Measurements from ENCODE around the gene SLC7A9.

SLC7A9 gene

DNA sequence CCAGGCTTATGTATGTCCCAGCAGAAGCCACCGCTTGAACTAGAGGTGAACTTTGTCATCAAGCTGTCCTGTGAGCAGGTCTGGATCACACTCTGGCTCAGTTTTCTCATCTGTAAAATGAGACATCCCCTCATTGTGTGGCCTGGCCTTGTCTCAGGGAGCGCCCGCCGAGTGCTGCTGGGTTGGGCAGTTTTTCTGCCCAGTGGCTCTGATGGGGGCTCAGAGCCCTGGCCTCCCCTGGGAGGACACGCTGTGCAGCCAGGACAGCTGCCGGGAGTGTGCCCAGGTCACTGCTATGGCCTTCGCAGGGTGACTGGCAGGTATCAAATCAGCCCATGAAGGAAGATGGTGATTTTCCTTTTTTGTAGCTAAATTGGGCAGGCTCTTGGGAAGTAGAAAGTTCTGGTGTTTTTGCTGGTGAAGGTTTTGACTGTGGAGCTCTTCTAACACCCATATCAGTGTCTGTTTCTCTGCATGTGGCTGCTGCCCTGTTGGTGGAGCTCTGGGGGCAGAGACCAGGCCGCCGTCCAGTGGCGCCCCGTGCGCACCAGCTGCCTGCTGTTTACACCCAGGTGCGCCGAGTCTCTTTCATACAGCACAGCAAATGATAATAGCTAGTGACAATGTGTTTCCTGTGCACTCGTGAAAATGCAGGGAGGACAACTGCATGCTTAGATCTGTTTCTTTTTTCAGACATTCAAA, 40.8 kb downstream of the SLC7A9 start:
- no peak for DNase-seq (ENCODE audit: low read depth)

DNA sequence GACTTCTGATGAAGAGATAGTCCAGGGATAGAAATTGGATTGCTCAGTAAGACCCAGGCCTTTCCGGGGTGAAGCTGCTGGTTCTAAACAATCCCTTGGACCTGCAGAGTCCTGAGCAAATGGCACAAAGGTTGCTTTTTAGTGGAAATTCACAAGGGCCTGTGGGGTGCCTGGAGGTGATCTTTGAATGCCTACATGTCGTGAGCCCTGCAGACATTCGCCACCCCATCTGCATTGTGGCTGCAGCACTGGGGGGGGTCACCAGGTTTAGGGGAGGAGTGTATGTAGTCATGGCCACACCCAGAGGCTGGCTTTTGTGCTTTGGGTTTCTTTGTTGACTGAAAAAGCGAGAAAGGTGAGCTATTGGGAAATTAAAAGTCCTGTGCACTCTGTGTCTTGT, 41.4 kb downstream of the SLC7A9 start:
- no peak for DNase-seq (ENCODE audit: low read depth)

DNA sequence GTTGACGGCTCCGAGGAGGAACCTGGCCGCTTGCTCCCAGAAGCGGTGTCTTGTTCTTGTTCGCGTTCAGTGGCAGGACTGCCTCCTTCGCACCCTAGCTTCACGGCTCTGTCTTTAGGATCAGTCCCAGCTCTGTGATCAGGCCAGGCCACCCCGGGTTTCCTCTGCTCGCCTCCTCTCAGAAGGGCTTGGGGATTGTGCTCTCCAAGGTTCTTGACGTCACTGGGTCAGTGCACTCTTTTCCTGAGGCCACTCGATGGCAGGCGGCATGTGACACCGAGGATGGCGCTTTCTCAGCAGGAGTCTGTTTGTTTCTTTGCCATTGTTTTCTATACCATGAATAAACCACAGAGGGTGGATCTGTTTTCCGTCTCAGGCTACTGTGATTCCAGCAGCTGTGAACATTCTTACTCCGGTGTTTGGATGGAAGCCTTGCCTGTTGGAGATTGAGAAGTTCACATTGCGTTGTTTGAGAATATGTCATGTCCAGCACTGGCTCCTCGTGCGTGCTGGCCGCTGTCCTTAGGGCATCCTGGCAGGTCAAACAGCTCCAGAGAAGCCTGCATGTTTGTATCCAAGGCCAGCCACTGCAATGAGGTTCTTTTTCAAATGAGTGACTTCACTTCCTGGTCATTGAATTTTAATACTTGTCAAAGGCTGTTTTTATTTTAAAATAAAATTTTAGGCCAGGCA, 44.5 kb downstream of the SLC7A9 start:
- no peak for DNase-seq (ENCODE audit: low read depth)

DNA sequence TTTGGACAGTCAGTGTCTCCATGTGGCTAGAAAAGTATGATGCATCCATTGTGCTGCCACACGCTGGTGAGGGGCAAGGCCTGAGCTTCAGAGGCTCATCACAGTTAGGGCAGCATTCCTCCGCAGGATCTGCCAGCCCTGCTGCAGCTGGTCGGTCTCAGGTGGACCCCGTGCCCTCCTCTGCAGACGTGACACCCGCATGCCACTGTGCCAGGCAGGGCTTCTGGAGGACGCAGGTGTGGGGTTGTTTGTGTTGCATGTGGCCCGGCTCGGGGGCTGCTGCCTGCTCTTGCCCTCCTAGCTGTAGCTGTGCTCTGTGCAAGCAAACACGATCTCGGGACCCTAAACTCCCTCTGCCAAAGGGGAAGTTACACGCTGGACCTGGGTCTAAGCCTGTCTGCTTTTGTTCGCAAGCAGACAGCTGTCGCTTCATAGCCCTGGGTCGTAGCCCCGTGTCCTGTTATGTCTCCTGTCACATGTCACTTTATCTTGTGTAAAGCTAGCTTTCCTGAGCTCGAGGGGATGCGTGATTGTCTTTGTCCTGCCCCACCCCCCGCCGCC, 45.3 kb downstream of the SLC7A9 start:
- no peak for DNase-seq (ENCODE audit: low read depth)

DNA sequence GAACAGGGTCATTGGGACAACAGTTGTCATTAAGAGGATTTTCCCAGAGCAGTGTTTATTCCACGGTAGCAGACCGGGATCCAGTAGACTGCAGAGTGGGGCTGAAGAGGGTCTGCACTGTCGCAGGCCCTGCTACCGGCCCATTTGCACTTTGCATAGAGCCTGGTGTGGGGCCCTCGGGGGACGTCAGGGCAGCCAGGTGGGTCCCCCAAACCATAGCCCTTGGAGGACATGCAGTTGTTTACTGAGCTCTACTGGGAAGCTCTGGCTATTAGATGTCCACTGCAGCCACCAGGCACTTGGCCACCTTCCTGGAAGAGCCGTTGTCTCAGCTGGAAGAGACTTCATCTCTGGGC, 45.8 kb downstream of the SLC7A9 start:
- DNase-seq (ENCODE audit: low read depth) = no peak

DNA sequence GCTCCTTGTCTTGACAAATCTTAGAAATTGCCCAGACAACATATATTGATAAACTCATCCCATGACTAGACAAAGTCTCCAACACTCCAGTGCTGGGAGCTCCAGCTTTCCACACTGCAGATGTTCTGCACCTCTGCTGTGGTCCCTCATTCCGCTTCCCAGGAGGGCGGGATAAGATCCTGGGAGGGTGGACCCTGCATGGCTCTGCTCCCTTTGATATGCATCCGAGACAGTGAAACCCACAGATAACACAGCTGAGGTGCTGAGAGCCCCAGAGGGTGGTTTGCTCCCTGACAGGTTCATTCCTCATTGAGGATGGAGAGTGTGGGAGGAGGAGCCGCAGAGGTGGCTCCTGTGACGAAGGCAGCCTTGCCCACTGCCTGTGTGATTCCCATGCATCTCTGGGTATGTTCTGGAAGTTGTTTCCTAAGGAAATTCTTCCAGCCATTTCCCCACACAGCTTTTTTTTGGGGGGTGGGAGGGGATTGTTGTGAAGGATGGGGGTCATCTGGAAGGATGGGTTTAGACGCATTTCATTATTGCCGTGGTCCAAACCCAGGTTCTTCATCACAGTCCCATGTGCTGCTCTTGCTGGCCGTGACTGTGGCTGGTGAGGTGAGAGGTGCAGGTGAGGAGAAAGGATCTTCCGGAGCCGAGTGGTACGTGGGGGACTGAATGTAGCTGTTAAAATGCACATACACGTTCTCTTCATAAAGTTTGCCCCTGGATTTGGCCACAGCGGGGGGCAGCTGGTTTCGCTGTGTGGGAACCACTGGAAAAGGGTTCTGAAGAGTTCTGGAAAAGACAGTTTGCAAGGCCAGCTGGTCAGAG, 46.4 kb downstream of the SLC7A9 start:
- no peak for DNase-seq (ENCODE audit: low read depth)

DNA sequence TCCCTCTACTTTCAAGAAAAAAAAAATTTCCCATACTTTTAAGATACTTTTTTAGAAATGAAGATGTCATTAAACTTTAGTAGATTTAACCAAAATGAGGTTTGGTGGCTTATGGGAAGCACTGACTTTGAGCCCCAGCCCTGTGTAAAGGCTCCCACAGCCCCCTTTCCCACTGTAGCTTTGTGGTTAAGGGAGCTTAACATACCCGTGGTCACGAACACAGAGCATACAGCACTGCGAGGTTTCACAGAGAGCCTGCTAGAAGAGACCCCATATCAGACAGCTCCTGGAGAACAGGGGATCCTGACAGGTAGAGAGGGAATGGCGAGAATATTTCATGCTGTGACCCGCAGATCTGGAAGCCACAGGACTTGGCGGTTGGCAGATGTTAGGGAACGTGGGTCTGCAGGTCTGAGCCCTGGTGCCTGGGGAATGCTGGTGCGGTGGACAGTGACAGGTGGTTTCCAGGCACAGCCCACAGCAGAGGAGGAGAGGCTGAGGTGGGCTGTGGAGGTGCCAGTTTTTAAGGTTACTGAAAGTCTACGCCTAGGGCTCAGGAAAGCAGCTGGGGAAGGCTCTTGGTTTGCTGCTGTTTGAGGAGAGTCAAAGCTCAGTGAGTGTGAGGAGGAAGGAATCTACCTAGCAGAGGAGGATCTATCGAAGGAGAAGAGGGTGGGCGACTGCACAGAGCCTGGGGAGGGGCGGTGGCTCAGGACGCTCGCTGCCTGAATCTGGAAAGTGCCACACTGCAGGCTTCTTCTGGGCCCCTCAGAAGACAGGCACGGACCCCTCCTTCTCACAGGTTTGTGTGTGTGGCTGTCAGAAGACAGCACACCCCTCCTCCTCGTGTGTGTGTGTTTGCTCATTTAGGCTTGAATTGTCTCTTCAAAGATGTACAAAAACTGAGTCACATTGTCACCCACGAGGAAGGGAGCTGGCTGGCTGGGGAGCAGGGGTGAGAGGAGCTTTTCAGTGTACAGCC, 49.9 kb downstream of the SLC7A9 start:
- DNase-seq (ENCODE audit: low read depth) = no peak

DNA sequence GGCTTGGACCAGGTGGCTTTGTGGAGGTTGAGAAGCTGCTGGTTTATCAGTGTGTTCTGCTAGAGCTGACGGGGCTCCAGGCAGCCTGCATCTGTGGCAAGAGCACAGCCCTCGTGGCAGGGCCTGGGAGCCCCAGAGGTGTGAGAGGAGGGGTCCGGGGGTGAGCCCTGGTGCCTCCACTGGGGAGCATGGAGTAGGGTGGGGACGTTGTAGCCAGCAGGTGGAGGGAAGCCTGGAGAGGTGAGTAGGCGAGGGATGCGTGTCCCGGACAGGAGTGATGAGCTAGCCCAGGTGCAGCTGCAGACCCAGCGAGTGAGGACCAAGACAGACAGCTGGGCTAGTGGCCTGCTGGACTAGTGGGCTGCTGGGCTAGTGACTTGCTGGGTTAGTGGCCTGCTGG, 51.0 kb downstream of the SLC7A9 start:
- no peak for DNase-seq (ENCODE audit: low read depth)

DNA sequence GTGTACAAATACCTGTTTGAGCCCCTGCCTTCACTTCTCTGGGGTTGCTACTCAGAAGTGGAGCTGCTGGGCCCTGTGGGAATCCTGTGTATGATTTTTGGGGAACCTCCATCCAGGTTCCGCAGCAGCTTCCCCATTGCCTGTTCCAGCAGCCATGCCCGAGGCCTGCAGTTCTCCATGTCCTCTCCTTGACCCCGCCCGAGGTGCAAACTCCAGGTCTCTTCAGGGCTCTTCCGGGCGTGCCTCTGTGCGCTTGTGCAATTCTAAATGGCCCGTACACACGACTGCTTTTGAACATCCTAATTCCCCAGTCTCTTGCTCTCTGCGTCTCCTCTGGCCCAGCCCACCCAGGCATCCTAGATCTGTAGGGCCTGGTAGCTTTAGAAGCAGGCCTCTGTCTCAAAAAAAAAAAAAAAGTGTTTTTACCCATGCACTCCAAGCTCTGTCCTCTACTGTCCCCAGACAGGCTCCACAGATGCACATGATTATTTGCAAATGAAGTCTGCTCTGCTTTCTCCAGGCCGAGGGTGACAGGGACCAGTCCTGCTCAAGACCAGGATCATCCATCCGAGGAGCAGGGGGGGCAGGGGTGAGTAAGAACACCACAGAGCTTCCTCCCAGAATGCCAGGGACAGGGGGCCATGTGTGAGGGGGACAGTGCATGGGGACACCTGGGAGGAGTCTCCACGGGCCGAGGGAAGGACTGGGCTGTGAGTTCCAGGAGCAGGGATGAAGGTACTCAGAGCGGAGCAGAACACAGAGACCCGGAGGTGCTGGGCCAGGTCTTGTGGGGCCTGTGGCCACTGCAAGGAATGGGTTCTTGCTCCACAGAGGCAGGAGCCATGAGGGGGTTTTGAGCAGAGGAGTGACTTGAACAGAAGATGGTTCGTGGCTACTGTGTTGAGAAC, 51.7 kb downstream of the SLC7A9 start:
- DNase-seq (ENCODE audit: low read depth) = no peak

DNA sequence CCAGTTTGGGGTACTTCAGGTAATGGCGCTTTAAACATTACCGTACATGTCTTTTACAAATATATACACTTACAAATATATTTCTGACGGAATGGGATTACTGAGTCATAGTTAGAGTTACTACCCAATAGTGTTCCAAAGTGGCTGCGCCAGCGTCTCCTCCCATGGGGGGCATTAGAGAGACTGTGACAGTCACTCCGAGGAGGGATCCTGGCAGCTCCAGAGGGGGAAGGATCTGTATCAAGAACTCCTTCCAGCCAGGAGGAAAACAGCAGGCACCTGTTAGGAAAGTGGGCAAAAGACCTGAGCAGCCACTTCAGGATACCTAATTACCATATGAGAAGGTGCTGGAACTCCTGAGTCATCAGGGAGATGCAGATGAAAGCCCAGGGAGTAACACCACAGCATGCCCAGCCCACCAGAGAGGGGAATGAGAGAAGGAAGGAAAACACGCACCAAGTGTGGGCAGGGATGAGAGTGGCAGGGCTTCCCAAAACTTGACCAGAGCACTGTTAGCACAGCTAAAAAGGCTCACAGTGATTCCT, 52.9 kb downstream of the SLC7A9 start:
- no peak for DNase-seq (ENCODE audit: low read depth)

DNA sequence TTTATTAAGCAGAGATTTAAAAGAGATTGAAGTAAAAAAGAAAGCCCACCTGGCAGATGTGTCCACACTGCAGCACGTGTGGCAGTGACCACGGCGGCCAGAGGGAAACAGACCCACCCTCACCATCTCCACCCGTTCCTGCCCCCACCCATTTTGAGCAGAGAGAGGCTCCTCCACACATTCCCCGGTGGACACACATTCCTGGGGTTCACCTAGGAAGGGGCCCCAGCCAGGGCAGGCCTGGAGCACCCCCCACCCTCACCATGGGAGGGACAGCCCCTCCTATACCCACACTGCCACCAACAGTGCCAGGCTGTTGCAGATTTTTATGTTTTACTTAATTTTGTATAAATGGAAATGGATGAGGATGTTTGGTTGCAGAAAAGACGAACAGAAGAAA, 54.9 kb downstream of the SLC7A9 start:
- no peak for DNase-seq (ENCODE audit: low read depth)

DNA sequence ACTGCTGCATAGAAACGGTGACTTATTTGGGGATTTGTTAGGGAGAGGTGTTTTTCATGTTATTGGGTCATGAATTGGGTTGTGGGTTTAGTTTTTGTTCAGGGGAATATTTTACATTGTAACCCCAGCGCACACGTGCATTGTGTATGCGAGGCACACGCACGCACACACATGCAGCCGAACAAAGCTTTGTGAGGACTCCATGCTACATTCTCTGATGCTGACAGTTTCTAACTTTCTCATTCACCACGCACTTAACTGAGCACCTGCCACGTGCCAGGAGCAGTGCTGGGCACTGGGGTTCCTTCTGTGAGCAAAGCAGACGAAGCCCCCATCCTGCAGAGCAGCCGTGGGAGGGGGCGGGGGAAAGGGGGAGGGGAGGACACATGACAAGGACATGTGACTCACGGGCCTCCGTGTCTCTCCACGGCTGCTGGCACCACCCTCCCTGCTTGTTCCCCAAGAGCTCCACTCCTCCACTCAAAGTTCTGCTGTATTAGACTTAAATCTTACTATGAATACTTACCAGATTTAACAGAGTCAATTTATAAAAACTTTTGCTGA, 55.6 kb downstream of the SLC7A9 start:
- no peak for DNase-seq (ENCODE audit: low read depth)

DNA sequence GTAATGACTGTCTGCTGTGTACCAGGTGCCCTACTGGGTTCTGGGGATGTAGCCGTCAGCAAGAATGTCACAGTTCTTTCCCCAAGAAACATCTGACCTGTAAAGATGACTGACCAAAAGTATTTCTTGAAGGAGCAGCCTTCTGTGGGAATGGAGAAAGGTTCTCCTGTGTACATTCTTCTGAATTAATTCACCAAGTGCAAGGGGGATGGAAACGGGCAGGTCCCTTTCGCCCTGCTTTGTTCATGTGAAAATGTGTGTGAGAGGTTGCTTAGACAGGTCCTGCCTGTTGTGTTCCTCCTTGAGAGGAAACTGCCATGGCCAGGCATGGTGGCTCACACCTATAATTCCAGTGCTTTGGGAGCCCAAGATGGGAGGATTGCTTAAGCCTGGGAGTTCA, 57.0 kb downstream of the SLC7A9 start:
- DNase-seq (ENCODE audit: low read depth) = no peak

DNA sequence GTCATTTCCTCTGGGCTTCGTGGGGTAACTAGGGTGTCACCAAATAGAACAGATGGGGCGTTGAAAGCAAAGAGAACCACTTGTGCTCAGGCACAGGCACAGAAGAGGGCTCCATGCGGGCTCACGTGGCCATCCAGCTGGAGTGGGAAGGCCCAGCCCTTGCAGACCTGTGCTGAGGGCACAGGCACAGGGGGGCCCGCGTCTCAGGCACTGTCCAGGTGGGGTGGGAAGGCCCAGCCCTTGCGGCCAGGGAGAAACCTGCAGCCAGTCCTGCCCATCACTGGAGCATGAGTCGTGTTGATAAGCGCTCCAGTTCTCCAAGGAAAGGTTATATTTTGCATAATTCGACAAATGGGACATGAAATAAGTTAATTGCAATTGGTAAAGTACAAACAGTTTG, 57.5 kb downstream of the SLC7A9 start:
- DNase-seq (ENCODE audit: low read depth) = no peak

DNA sequence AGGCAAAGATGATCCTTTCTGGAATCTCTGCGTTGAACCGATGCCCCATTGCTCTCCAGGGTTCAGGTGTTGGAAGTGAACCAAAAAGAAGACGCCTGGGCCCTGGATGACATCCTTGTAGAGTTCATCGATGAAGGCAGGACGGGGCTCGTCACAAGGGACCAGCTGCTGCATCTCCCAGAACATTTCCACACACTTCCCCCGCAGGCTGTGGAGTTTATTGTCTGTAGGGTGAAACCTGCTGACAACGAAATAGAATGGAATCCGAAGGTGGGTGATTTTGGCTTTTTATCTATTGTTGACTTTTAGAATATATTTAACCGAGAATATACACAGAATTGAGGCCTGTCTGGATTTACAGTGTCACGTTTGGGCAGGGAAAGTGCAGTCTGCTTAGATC, 58.4 kb downstream of the SLC7A9 start:
- DNase-seq (ENCODE audit: low read depth) = no peak

DNA sequence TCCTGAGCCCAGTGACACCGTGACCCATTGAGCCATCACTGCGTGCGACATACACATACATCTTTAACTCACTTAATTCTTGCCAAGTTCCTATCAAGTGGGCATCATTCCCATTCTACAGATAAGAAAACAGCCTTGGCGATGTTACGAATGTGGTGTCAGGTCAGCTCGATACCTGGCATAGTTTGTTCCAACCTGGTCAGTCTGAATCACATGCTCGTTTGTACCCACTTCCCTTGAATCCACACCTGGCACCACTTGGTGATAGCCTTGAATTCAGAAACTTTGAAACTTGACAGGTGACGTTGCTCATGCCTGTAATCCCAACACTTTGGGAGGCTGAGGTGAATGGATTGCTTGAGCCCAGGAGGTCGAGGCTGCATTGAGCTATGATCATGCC, 59.1 kb downstream of the SLC7A9 start:
- no peak for DNase-seq (ENCODE audit: low read depth)

DNA sequence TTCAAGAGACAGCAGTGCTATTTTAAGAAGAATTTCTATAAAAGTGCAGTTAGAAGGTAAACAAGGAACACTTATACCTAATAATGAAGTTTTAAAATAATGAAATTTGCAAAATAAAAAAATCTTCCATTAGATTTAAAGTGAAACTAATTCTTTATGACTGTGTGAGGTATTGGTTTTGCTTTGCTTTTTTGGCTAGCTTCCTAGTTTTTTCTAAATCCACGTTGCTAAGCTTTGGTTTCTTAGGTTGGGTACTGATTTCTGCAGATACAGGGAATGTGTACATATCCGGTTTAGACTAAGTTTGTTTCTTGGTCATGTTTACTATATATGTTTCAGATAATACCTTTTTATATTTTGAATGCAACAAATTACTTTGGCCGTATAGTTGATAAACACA, 59.8 kb downstream of the SLC7A9 start:
- DNase-seq (ENCODE audit: low read depth) = no peak

DNA sequence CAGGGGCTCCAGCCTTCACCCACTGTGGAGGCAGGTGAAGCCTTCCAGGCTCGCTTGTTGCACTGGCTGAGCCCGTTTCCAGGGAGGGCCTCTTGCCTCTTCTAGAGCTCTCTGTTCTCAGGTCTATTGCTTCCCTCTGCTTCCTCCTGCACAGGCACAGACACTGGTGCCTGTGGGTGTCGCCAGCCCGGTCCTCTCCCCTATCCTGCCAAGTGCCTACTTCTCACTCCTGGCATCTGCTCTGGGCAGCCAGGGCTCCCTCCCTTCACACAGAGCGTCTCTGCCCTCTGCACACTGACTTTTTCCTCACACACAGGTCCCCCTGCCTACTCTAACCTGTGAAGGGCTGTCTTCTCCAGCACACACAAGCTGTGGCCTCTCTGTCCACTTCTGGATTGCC, 60.3 kb downstream of the SLC7A9 start:
- DNase-seq (ENCODE audit: low read depth) = no peak

DNA sequence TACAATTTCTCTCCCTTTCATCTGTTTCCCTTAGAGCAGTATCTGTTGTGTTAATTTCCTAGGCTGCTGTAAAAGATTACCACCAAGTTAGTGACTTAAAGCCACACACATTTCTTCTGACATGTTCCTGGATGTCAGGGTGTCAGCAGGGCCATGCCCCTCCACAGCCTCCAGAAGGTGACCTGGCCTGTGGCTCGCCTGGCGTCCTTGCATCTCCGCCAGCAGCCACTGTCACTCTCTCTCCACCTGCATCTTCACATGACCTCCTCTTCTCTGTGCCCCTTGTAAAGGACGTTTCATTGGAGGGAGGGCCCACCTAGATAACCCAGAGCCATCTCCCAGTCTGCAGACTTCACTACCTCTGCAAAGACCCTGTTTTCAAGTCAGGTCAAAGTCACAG, 61.3 kb downstream of the SLC7A9 start:
- DNase-seq (ENCODE audit: low read depth) = no peak

DNA sequence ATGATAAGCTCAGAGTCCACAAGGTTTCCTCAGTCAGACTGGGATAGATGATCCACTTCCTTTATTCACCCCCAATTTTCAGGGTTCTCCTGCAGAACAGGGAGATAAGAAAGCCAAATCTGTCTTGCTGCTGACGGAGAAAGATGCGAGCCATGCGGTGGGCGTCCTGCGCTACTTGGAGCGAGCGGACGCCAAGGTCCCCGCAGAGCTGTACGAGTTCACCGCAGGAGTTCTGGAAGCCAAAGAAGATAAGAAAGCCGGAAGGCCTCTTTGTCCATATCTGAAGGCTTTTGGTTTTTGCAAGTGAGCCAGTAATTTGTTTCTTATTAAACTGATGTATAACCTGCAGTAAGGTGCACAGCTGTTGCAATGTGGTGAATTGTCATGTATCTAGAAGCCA, 66.7 kb downstream of the SLC7A9 start:
- DNase-seq (ENCODE audit: low read depth) = no peak
